ENCODE data around the gene IL4.

IL4 gene

GRCh38 chr5:132704875-132705274 lies 31.1 kb downstream of the IL4 start:
- DNase-seq: no peak

- DNase-seq: no peak
These were observed 34.9 kb downstream of the IL4 start for GRCh38 chr5:132708645-132709044.

GRCh38 chr5:132714456-132715307 lies 40.9 kb downstream of the IL4 start:
- peak in 1 of 2 donors; percentile 38 for DNase-seq

GRCh38 chr5:132718544-132719312 lies 44.9 kb downstream of the IL4 start:
- no peak for DNase-seq

GRCh38 chr5:132725745-132726144 lies 52.0 kb downstream of the IL4 start:
- DNase-seq: no peak

GRCh38 chr5:132729896-132730295 lies 56.1 kb downstream of the IL4 start:
- no peak for DNase-seq

All from inflammatory macrophage (primary cell).